Fibroblast of the aortic adventitia (primary cell): ENCODE data around the gene PPFIBP2. TPM values are rescaled to one million over a fixed set of nuclear protein-coding genes. Genes with fewer than 3 reads are reported as not detected.
A peak's percentile ranks its signal among the peaks of the same experiment; 100 is the strongest.

Experiments
- DNase-seq: peaks from one replicate; pipeline ENCODE4 v3.0.0-alpha.2; 2010; ENCODE audit warnings: low read depth
- H3K4me3 ChIP-seq: 2 replicates; pipeline ENCODE4 v1.5.1; 2011; ENCODE audit warnings: low read depth, mild to moderate bottlenecking, control low read depth, low read length, moderate library complexity
- CTCF ChIP-seq: IDR thresholded peaks from 2 replicates; pipeline ENCODE4 v1.5.1; 2011; ENCODE audit warnings: mild to moderate bottlenecking, low read length, control low read depth, inconsistent platforms; ENCODE audit not compliant: insufficient read depth
- total RNA-seq: library from RNA; depleted of rRNA; stranded (reverse); fragments of >200 nt; gene quantifications from 2 replicates; pipeline ENCODE4 v1.2.3, GENCODE V29; 2012; ENCODE audit warnings: low replicate concordance

The PPFIBP2 gene
- total RNA-seq, 1 donor, result 11.7 TPM

- no peak for DNase-seq
- no peak for TF ChIP-seq CTCF
- no peak overlapping the region for H3K4me3 ChIP-seq
Observed at GRCh38 chr11:7523416-7524210, 9.8 kb downstream of the PPFIBP2 start.

- no peak for TF ChIP-seq CTCF
- DNase-seq, result no peak
- peak overlapping the region; percentile 31 for H3K4me3 ChIP-seq
Observed at GRCh38 chr11:7524462-7525235, 10.8 kb downstream of the PPFIBP2 start.

- no peak for DNase-seq
- H3K4me3 ChIP-seq, result no peak overlapping the region
- TF ChIP-seq CTCF, result no peak
Observed at GRCh38 chr11:7525424-7525823, 11.6 kb downstream of the PPFIBP2 start.

- no peak for DNase-seq
- no peak for TF ChIP-seq CTCF
- H3K4me3 ChIP-seq, result no peak overlapping the region
Observed at GRCh38 chr11:7527029-7527428, 13.2 kb downstream of the PPFIBP2 start.

GRCh38 chr11:7528514-7529049 lies 14.8 kb downstream of the PPFIBP2 start:
- no peak for DNase-seq
- TF ChIP-seq CTCF, result no peak
- H3K4me3 ChIP-seq, result no peak overlapping the region

GRCh38 chr11:7530013-7530640 lies 16.3 kb downstream of the PPFIBP2 start:
- no peak for TF ChIP-seq CTCF

More at GRCh38 chr11:7530013-7530640, 16.3 kb downstream of the PPFIBP2 start:
- H3K4me3 ChIP-seq, result no peak overlapping the region
- no peak for DNase-seq
